HL-60 (cell line): ENCODE results near the gene WDFY4.
A peak's percentile ranks its signal among the peaks of the same experiment; 100 is the strongest.

ENCODE experiments used
- DNase-seq, 2 experiments: peaks; one replicate each; pipeline ENCODE4 v3.0.0-alpha.2; 2010 to 2020; ENCODE audit warnings: low read depth in 1 of 2, low spot score in 1 of 2
- H3K27ac ChIP-seq: fragments of 250-450 bp; sonication (Bioruptor Pico); replicated peaks from 2 replicates; pipeline ENCODE4 v1.5.1; 2020; ENCODE audit warnings: mild to moderate bottlenecking, moderate library complexity
- H3K27me3 ChIP-seq: fragments of 250-450 bp; sonication (Bioruptor Pico); 2 replicates; pipeline ENCODE4 v1.5.1; 2021; ENCODE audit warnings: mild to moderate bottlenecking, moderate library complexity; ENCODE audit not compliant: insufficient read depth, poor library complexity, severe bottlenecking
- H3K4me3 ChIP-seq: replicated peaks from 2 replicates; pipeline ENCODE4 v1.5.1; 2011; ENCODE audit warnings: mild to moderate bottlenecking, control low read depth, low read length; ENCODE audit not compliant: insufficient read depth
- GABPA ChIP-seq: IDR thresholded peaks from 2 replicates; pipeline ENCODE4 v1.6.1; 2012; ENCODE audit warnings: low read depth
- POLR2AphosphoS5 ChIP-seq: IDR thresholded peaks from 2 replicates; pipeline ENCODE4 v1.6.1; 2012; ENCODE audit warnings: low read depth
- SPI1 ChIP-seq: IDR thresholded peaks from 2 replicates; pipeline ENCODE4 v1.6.1; 2012; ENCODE audit warnings: low read depth, mild to moderate bottlenecking, borderline replicate concordance
- TF ChIP-seq, protein P1 (sequence below): IDR thresholded peaks from one replicate; pipeline ENCODE4 v1.5.1; 2011; ENCODE audit warnings: low read length, control low read depth, inconsistent platforms; ENCODE audit not compliant: insufficient read depth
- TF ChIP-seq, protein P2 (sequence below): IDR thresholded peaks from 2 replicates; pipeline ENCODE4 v1.6.1; 2012; ENCODE audit warnings: low read depth; ENCODE audit not compliant: insufficient replicate concordance

The WDFY4 gene

DNA sequence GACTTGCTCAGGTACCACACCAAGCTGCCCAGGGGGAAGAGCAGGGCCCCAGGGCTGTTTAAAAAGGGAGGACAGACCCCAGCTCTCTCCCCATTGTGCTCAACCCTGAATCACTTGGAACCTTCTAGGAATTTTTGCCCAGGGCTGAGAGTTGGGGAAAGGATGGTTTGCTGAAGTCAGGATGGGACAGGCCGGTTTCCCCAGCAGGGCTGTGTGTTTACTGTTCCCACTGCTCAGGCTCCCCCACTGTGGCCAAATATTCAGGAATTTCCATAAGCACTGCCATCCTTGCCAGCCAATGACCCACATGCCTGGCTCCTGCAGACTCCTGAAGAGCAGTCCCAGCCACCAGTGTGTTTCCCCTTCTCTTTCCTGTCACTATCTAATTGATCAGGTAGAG is 120.7 kb downstream of the WDFY4 start:
- Histone ChIP-seq H3K27ac (peak overlapping the region; percentile 52), H3K4me3 (no peak overlapping the region), H3K27me3 (no peaks in the 10 kb centered on the region)
- TF ChIP-seq SPI1 (no peak), POLR2AphosphoS5 (no peak), GABPA (no peak)
- TF ChIP-seq, protein P1, sequence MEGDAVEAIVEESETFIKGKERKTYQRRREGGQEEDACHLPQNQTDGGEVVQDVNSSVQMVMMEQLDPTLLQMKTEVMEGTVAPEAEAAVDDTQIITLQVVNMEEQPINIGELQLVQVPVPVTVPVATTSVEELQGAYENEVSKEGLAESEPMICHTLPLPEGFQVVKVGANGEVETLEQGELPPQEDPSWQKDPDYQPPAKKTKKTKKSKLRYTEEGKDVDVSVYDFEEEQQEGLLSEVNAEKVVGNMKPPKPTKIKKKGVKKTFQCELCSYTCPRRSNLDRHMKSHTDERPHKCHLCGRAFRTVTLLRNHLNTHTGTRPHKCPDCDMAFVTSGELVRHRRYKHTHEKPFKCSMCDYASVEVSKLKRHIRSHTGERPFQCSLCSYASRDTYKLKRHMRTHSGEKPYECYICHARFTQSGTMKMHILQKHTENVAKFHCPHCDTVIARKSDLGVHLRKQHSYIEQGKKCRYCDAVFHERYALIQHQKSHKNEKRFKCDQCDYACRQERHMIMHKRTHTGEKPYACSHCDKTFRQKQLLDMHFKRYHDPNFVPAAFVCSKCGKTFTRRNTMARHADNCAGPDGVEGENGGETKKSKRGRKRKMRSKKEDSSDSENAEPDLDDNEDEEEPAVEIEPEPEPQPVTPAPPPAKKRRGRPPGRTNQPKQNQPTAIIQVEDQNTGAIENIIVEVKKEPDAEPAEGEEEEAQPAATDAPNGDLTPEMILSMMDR = no peak
- TF ChIP-seq, protein P2, sequence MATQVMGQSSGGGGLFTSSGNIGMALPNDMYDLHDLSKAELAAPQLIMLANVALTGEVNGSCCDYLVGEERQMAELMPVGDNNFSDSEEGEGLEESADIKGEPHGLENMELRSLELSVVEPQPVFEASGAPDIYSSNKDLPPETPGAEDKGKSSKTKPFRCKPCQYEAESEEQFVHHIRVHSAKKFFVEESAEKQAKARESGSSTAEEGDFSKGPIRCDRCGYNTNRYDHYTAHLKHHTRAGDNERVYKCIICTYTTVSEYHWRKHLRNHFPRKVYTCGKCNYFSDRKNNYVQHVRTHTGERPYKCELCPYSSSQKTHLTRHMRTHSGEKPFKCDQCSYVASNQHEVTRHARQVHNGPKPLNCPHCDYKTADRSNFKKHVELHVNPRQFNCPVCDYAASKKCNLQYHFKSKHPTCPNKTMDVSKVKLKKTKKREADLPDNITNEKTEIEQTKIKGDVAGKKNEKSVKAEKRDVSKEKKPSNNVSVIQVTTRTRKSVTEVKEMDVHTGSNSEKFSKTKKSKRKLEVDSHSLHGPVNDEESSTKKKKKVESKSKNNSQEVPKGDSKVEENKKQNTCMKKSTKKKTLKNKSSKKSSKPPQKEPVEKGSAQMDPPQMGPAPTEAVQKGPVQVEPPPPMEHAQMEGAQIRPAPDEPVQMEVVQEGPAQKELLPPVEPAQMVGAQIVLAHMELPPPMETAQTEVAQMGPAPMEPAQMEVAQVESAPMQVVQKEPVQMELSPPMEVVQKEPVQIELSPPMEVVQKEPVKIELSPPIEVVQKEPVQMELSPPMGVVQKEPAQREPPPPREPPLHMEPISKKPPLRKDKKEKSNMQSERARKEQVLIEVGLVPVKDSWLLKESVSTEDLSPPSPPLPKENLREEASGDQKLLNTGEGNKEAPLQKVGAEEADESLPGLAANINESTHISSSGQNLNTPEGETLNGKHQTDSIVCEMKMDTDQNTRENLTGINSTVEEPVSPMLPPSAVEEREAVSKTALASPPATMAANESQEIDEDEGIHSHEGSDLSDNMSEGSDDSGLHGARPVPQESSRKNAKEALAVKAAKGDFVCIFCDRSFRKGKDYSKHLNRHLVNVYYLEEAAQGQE = no peak
- DNase-seq = no peak

DNA sequence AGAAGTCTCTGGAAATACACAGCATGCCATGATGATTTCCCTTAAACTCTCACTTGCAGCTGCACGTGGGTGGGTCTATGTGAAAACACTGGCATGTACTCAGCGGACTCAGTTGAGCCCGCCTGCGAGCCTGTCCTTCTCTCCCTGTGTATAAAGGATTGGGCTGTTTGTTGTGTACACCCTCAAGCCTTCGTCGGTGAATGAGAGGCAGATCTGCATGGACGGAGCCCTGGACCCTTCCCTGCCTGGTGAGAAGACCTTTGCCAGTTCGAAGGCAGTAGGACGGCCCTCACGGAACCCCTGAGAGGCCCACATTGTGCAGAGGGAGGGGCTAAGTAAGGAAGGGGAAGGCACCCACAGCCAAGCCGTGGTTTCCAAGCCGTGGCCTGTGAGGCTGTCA is 121.2 kb downstream of the WDFY4 start:
- no peaks in the 10 kb centered on the region for H3K27me3 ChIP-seq
- TF ChIP-seq POLR2AphosphoS5 (no peak), SPI1 (no peak)

DNA sequence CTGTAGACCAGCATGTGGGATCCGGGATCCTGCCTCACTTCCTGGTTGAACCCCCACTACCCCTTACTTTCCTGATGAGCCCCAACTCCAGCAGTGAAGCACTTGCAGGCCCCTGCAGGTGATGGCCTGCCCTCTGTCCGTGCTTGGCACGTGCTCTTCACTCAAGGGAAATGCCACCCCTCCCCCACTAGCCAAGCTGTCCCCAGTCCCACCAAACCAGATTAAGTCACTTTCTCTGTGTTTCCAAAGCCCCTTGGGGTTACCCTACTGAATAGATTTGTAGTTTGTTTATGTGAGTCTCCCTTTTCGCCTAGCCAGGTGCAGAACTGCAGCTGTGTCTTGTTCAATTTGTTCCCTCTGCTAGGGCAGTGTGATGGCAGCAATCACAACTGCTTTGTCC is 121.7 kb downstream of the WDFY4 start:
- Histone ChIP-seq H3K4me3 (no peak overlapping the region), H3K27ac (no peak overlapping the region), H3K27me3 (no peaks in the 10 kb centered on the region)
- no peak for DNase-seq
- TF ChIP-seq SPI1 (no peak), POLR2AphosphoS5 (no peak), GABPA (no peak)
- TF ChIP-seq, protein P1 = no peak
- TF ChIP-seq, protein P2 = no peak

More for the DNA sequence above, 121.2 kb downstream of the WDFY4 start:
- Histone ChIP-seq H3K27ac (no peak overlapping the region; the same call in 1 of the 2 replicates), H3K4me3 (no peak overlapping the region)
- DNase-seq = no peak

DNA sequence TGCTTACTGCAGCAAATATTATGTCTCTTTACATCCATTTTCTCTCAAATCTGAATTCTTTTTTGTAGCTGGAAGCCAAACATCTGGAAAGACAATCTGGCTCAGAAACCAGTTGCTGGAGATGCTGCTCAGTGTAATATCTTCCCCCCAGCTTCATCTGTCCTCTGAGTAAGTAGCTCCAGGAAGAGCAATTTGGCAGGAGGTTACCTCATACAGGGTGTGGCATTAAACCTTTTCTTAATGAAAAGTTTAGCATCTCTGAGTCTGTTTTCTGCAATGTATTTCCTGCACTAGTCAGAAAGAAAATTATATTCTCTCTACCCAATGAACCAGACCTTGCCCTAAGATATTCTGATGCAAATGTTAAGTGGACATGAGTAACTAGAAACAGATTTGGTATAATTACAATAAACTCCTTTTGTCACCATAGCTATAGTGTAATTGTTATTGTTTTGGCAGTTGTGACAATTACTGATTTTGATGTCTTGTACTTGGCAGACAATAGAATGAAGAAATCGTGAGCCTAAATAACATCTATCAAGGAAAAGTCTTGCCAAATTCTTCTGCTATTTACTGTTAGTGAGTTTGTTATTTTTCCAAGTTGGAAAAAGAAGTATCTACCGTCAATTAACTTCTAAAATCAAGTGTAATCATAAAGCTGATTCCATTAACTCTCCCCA is 123.3 kb downstream of the WDFY4 start:
- TF ChIP-seq GABPA (no peak), POLR2AphosphoS5 (no peak), SPI1 (no peak)
- TF ChIP-seq, protein P2 = no peak
- Histone ChIP-seq H3K27me3 (no peaks in the 10 kb centered on the region), H3K4me3 (no peak overlapping the region), H3K27ac (no peak overlapping the region)
- no peak for DNase-seq
